IMR-90 (cell line): ENCODE data around the gene IL4. TPM values are rescaled to one million over a fixed set of nuclear protein-coding genes. Genes with fewer than 3 reads are reported as not detected.
A peak's percentile ranks its signal among the peaks of the same experiment; 100 is the strongest.

Experiments used
- ATAC-seq: fragments of 200-7000 bp; cut with Tn5 transposase; 2 replicates; pipeline ENCODE4 v1.9.1; 2020; ENCODE audit warnings: low read depth, mild to moderate bottlenecking, moderate library complexity
- BruUV-seq: library from RNA; stranded (reverse); fragments of 400-500 nt; replicated peaks from 2 replicates; lab custom pipeline; 2021; lab: Mats Ljungman, UMichigan
- CTCF ChIA-PET: fragments of 300-600 bp; formaldehyde crosslinking; extraction: SDS; loops from one replicate; lab custom pipeline; 2021; ENCODE audit warnings: antibody characterized with exemption; lab: Yijun Ruan, JAX
- POLR2A ChIA-PET: fragments of 300-600 bp; sonication (Branson Sonifier 250); formaldehyde crosslinking; loops from one replicate; lab custom pipeline; 2022; ENCODE audit warnings: antibody characterized with exemption; ENCODE audit not compliant: unreplicated experiment; lab: Charles Lee
- DNase-seq: peaks from one replicate; pipeline ENCODE4 v3.0.0; 2013
- H2AFZ ChIP-seq: replicated peaks from 2 replicates; pipeline ENCODE3; 2013; ENCODE audit warnings: low read length, mild to moderate bottlenecking; ENCODE audit not compliant: poor library complexity
- H2AK5ac ChIP-seq: 2 replicates; pipeline ENCODE4 v1.6.1; 2013; ENCODE audit warnings: low read depth, low read length, inconsistent platforms
- H2AK9ac ChIP-seq: replicated peaks from 2 replicates; pipeline ENCODE3; 2013; ENCODE audit warnings: mild to moderate bottlenecking, low read depth, low read length, moderate library complexity; ENCODE audit not compliant: poor library complexity
- H2BK120ac ChIP-seq: 2 replicates; pipeline ENCODE4 v1.6.1; 2013; ENCODE audit warnings: low read depth, low read length, inconsistent platforms
- H2BK15ac ChIP-seq: 3 replicates; pipeline ENCODE4 v1.6.1; 2013; ENCODE audit warnings: low read depth, low read length, inconsistent platforms
- H2BK20ac ChIP-seq: 2 replicates; pipeline ENCODE4 v1.6.1; 2013; ENCODE audit warnings: low read depth, mild to moderate bottlenecking, inconsistent platforms, low read length, moderate library complexity
- H2BK5ac ChIP-seq: 2 replicates; pipeline ENCODE4 v1.6.1; 2013; ENCODE audit warnings: mild to moderate bottlenecking, low read depth, low read length, inconsistent platforms; ENCODE audit not compliant: poor library complexity, severe bottlenecking
- H3K14ac ChIP-seq: replicated peaks from 2 replicates; pipeline ENCODE4 v1.6.1; 2013; ENCODE audit warnings: low read depth, low read length, inconsistent platforms
- H3K18ac ChIP-seq: 2 replicates; pipeline ENCODE4 v1.6.1; 2013; ENCODE audit warnings: low read depth, low read length, control low read depth
- H3K23ac ChIP-seq: 2 replicates; pipeline ENCODE4 v1.6.1; 2013; ENCODE audit warnings: low read depth, low read length, inconsistent platforms
- H3K27ac ChIP-seq: 2 replicates; pipeline ENCODE4 v1.5.1; 2013; ENCODE audit warnings: mild to moderate bottlenecking, control low read depth, low read length; ENCODE audit not compliant: insufficient read depth
- H3K27me3 ChIP-seq: 2 replicates; pipeline ENCODE4 v1.6.1; 2013; ENCODE audit warnings: low read length; ENCODE audit not compliant: control insufficient read depth, insufficient read depth
- H3K36me3 ChIP-seq: 2 replicates; pipeline ENCODE4 v1.6.1; 2013; ENCODE audit warnings: low read length, mixed read lengths; ENCODE audit not compliant: control insufficient read depth, insufficient read depth
- H3K4ac ChIP-seq: 2 replicates; pipeline ENCODE4 v1.6.1; 2013; ENCODE audit warnings: low read depth, low read length, inconsistent platforms
- H3K4me1 ChIP-seq: 2 replicates; pipeline ENCODE4 v1.6.1; 2013; ENCODE audit warnings: low read length, mixed read lengths; ENCODE audit not compliant: control insufficient read depth, insufficient read depth
- H3K4me2 ChIP-seq: 2 replicates; pipeline ENCODE4 v1.6.1; 2013; ENCODE audit warnings: low read depth, mild to moderate bottlenecking, control low read depth, low read length, moderate library complexity
- H3K4me3 ChIP-seq: 2 replicates; pipeline ENCODE4 v1.5.1; 2013; ENCODE audit warnings: low read depth, mild to moderate bottlenecking, control low read depth, low read length, moderate library complexity; ENCODE audit not compliant: insufficient read depth
- H3K56ac ChIP-seq: 2 replicates; pipeline ENCODE4 v1.6.1; 2013; ENCODE audit warnings: low read length, inconsistent platforms; ENCODE audit not compliant: insufficient read depth; ENCODE audit errors: extremely low read depth
- H3K79me1 ChIP-seq, 2 experiments: 2 replicates each; pipeline ENCODE4 v1.6.1; 2013; ENCODE audit warnings: low read length in 2 of 2, inconsistent platforms in 1 of 2, low read depth in 1 of 2
- H3K9ac ChIP-seq: 2 replicates; pipeline ENCODE4 v1.6.1; 2013; ENCODE audit warnings: low read depth, low read length, control low read depth
- H3K9me1 ChIP-seq: 2 replicates; pipeline ENCODE4 v1.6.1; 2013; ENCODE audit warnings: low read length, inconsistent platforms; ENCODE audit not compliant: insufficient read depth
- H3K9me3 ChIP-seq: 2 replicates; pipeline ENCODE4 v1.6.1; 2013; ENCODE audit warnings: low read length; ENCODE audit not compliant: control insufficient read depth, insufficient read depth
- H4K20me1 ChIP-seq: 2 replicates; pipeline ENCODE4 v1.6.1; 2013; ENCODE audit warnings: low read length, inconsistent platforms; ENCODE audit not compliant: insufficient read depth
- H4K5ac ChIP-seq: 2 replicates; pipeline ENCODE4 v1.6.1; 2013; ENCODE audit warnings: mild to moderate bottlenecking, low read depth, low read length, control low read depth
- H4K8ac ChIP-seq, 2 experiments: 2 replicates each; pipeline ENCODE4 v1.6.1; 2013; ENCODE audit warnings: low read depth in 2 of 2, low read length in 2 of 2, control low read depth in 1 of 2, inconsistent platforms in 1 of 2
- H4K91ac ChIP-seq: 2 replicates; pipeline ENCODE4 v1.6.1; 2013; ENCODE audit warnings: low read depth, low read length, inconsistent platforms; ENCODE audit not compliant: insufficient read depth
- BHLHE40 ChIP-seq: fragments of 150-350 bp; IDR thresholded peaks from 2 replicates; pipeline ENCODE4 v1.6.1; 2016; ENCODE audit warnings: mild to moderate bottlenecking, low read depth, low read length
- CEBPB ChIP-seq: IDR thresholded peaks from 2 replicates; pipeline ENCODE4 v1.6.1; 2012; ENCODE audit warnings: low read depth, low read length, improper control_type of control experiment
- CHD1 ChIP-seq: IDR thresholded peaks from 2 replicates; pipeline ENCODE4 v1.6.1; 2012; ENCODE audit warnings: low read depth, low read length, improper control_type of control experiment
- CTCF ChIP-seq: conservative IDR thresholded peaks from 2 replicates; pipeline ENCODE4 v1.5.1; 2012; ENCODE audit warnings: mild to moderate bottlenecking, low read depth, low read length, improper control_type of control experiment
- ELK1 ChIP-seq: fragments of 150-350 bp; IDR thresholded peaks from 2 replicates; pipeline ENCODE4 v1.6.1; 2016; ENCODE audit warnings: low read depth, mild to moderate bottlenecking, low read length, moderate library complexity, borderline replicate concordance
- MAFK ChIP-seq: IDR thresholded peaks from 2 replicates; pipeline ENCODE4 v1.6.1; 2012; ENCODE audit warnings: low read depth, low read length, improper control_type of control experiment
- MAZ ChIP-seq: IDR thresholded peaks from 2 replicates; pipeline ENCODE4 v1.6.1; 2012; ENCODE audit warnings: low read depth, mild to moderate bottlenecking, low read length, improper control_type of control experiment, moderate library complexity, borderline replicate concordance
- MXI1 ChIP-seq: IDR thresholded peaks from 2 replicates; pipeline ENCODE4 v1.6.1; 2012; ENCODE audit warnings: low read depth, mild to moderate bottlenecking, low read length, moderate library complexity, borderline replicate concordance
- POLR2A ChIP-seq: IDR thresholded peaks from 2 replicates; pipeline ENCODE4 v1.6.1; 2012; ENCODE audit warnings: mild to moderate bottlenecking, low read depth, low read length
- RAD21 ChIP-seq: IDR thresholded peaks from 2 replicates; pipeline ENCODE4 v1.6.1; 2012; ENCODE audit warnings: low read length, improper control_type of control experiment
- RCOR1 ChIP-seq: IDR thresholded peaks from 2 replicates; pipeline ENCODE4 v1.6.1; 2012; ENCODE audit warnings: mild to moderate bottlenecking, low read length, improper control_type of control experiment; ENCODE audit not compliant: insufficient replicate concordance
- SMC3 ChIP-seq: fragments of 150-350 bp; IDR thresholded peaks from 2 replicates; pipeline ENCODE4 v1.6.1; 2016; ENCODE audit warnings: low read depth, mild to moderate bottlenecking, antibody characterized with exemption, low read length, moderate library complexity
- USF2 ChIP-seq: fragments of 150-350 bp; IDR thresholded peaks from 2 replicates; pipeline ENCODE4 v1.6.1; 2017; ENCODE audit warnings: mild to moderate bottlenecking, antibody characterized with exemption, low read length, low read depth
- WGBS, 2 experiments: methylation state at CpG; one replicate each; pipeline versions ENCODE4 v1.1.5 to v1.1.7; 2013; ENCODE audit warnings: missing lambda C conversion rate in 2 of 2; ENCODE audit not compliant: insufficient read length in 1 of 2; ENCODE audit errors: extremely low coverage in 2 of 2; 5-methylcytosine and 5-hydroxymethylcytosine counted together
- dilution Hi-C: fragments of 300-500 bp; cut with HindIII; formaldehyde crosslinking; loops from one replicate; pipeline ENCODE4 v1.14.3; 2018; ENCODE audit warnings: low sequenced_read_pairs; ENCODE audit not compliant: unreplicated experiment
- in situ Hi-C: fragments of 300-500 bp; cut with MboI; formaldehyde crosslinking; loops from 3 replicates; pipeline ENCODE4 v1.14.3; 2019; ENCODE audit warnings: low sequenced_read_pairs, inconsistent platforms, mixed read lengths
- intact Hi-C: fragments of 100-400 bp; cut with micrococcal nuclease; formaldehyde crosslinking; loops from 2 replicates; pipeline ENCODE4 v1.10.0; 2022
- polyA plus RNA-seq, 3 experiments: library from polyadenylated mRNA; depleted of rRNA; stranded (reverse); fragments of >200 nt; gene quantifications; 2 replicates each; pipeline ENCODE4 v1.2.3, GENCODE V29; 2012; ENCODE audit warnings: low replicate concordance in 1 of 3
- total RNA-seq: library from RNA; depleted of rRNA; stranded (reverse); fragments of >200 nt; gene quantifications from 2 replicates; pipeline ENCODE4 v1.2.3, GENCODE V29; 2012

The IL4 gene
- total and polyA plus RNA-seq, 2 of the 4 experiments (the other 2 are of a cell fraction), result not detected

GRCh38 chr5:132662925-132663770, 10.6 kb upstream of the IL4 start:
- no peak overlapping the region for H2BK5ac ChIP-seq
- no peak overlapping the region for H3K4ac ChIP-seq
- H4K20me1 ChIP-seq, result no peaks in the 10 kb centered on the region
- H2BK15ac ChIP-seq, result no peak overlapping the region
- CTCF ChIA-PET, result no interaction called here
- H3K4me2 ChIP-seq, result no peak overlapping the region
- no peak overlapping the region for H2BK120ac ChIP-seq
- intact Hi-C loops, result loop anchor here (5.0 kb wide), 1 partner anchor 159 kb away; no protein-coding TSS in a partner anchor
- H4K8ac ChIP-seq, result peak overlapping the region in 1 of 2 experiments; percentile 58; a peak in 1 of 4 replicates
- H2AFZ ChIP-seq, result peak overlapping the region; percentile 85
- no peak overlapping the region for H3K9ac ChIP-seq
- no peak overlapping the region for H2BK20ac ChIP-seq
- POLR2A ChIA-PET, result no interaction called here
- H2AK9ac ChIP-seq, result peak overlapping the region; percentile 56
- no TSS peak for BruUV-seq
- no peaks in the 10 kb centered on the region for H3K36me3 ChIP-seq
- WGBS, 2 experiments, result 70% methylated on average over 5 of the region's 25 CpGs; no CpG with 5 or more reads in 1 of the 2 experiments
- no peak overlapping the region for H3K27ac ChIP-seq
- H3K23ac ChIP-seq, result no peak overlapping the region
- H3K4me1 ChIP-seq, result peaks cover 3% of the 10 kb centered on the region; the same call in 1 of the 2 replicates
- H3K9me3 ChIP-seq, result no peaks in the 10 kb centered on the region
- H3K79me1 ChIP-seq, result no peaks in the 10 kb centered on the region
- dilution Hi-C loops, result no loop called here
- peak; percentile 86 for ATAC-seq
- H3K27me3 ChIP-seq, result no peaks in the 10 kb centered on the region
- no peaks in the 10 kb centered on the region for H3K9me1 ChIP-seq
- H3K18ac ChIP-seq, result no peak overlapping the region
- no peak for TF ChIP-seq RCOR1
- TF ChIP-seq CTCF, result no peak
- TF ChIP-seq ELK1, result no peak
- TF ChIP-seq CEBPB, result no peak
- no peak for TF ChIP-seq MAZ
- peak; percentile 72 for TF ChIP-seq USF2
- TF ChIP-seq CHD1, result no peak
- no peak for TF ChIP-seq POLR2A
- no peak for TF ChIP-seq RAD21
- no peak for TF ChIP-seq BHLHE40
- peak; percentile 56; the same call in 1 of the 2 replicates for TF ChIP-seq MXI1
- no peak for TF ChIP-seq SMC3
- TF ChIP-seq MAFK, result no peak
- H2AK5ac ChIP-seq, result no peak overlapping the region; the same call in 1 of the 2 replicates
- H3K14ac ChIP-seq, result no peak overlapping the region
- no peak overlapping the region for H3K4me3 ChIP-seq
- no peak overlapping the region for H4K5ac ChIP-seq
- in situ Hi-C loops, result no loop called here
- no peak overlapping the region for H4K91ac ChIP-seq
- DNase-seq, result peak; percentile 21
- no peak overlapping the region for H3K56ac ChIP-seq
